IPS DF 19.7 (cell line): ENCODE data around the gene FRMD4B.
"Not testable (repeated sequence)": the region's sequence is repeated elsewhere in the genome, so short reads cannot be mapped to it uniquely, and the experiment has no call there.

ENCODE experiments used
- DNase-seq: peaks from one replicate; pipeline ENCODE4 v3.0.0-alpha.2; 2013; ENCODE audit warnings: low read depth, low spot score

FRMD4B gene

GRCh38 chr3:69244039-69244438, 141.8 kb downstream of the FRMD4B start:
- no peak for DNase-seq

GRCh38 chr3:69241769-69242168, 144.1 kb downstream of the FRMD4B start:
- no peak for DNase-seq

GRCh38 chr3:69240651-69241568, 145.0 kb downstream of the FRMD4B start:
- DNase-seq: no peak

- DNase-seq: no peak
Measured at GRCh38 chr3:69239063-69239462, 146.8 kb downstream of the FRMD4B start.

- no peak for DNase-seq
Measured at GRCh38 chr3:69236812-69237707, 148.8 kb downstream of the FRMD4B start.

- DNase-seq: no peak
Measured at GRCh38 chr3:69235882-69236281, 150.0 kb downstream of the FRMD4B start.

- not testable (repeated sequence) for DNase-seq
Measured at GRCh38 chr3:69235227-69235626, 150.7 kb downstream of the FRMD4B start.

GRCh38 chr3:69232482-69232881, 153.4 kb downstream of the FRMD4B start:
- no peak for DNase-seq

GRCh38 chr3:69231929-69232440, 153.9 kb downstream of the FRMD4B start:
- DNase-seq: no peak

- no peak for DNase-seq
Measured at GRCh38 chr3:69226071-69226470, 159.8 kb downstream of the FRMD4B start.

GRCh38 chr3:69219101-69219708, 166.7 kb downstream of the FRMD4B start:
- DNase-seq: no peak

- DNase-seq: no peak
Measured at GRCh38 chr3:69218079-69218478, 167.8 kb downstream of the FRMD4B start.

- no peak for DNase-seq
Measured at GRCh38 chr3:69216981-69217380, 168.9 kb downstream of the FRMD4B start.

GRCh38 chr3:69214241-69214640, 171.6 kb downstream of the FRMD4B start:
- DNase-seq: no peak

- DNase-seq: no peak
Measured at GRCh38 chr3:69212411-69213160, 173.3 kb downstream of the FRMD4B start.

GRCh38 chr3:69210068-69210730, 175.7 kb downstream of the FRMD4B start:
- no peak for DNase-seq

GRCh38 chr3:69209413-69209812, 176.5 kb downstream of the FRMD4B start:
- no peak for DNase-seq

GRCh38 chr3:69207031-69207430, 178.9 kb downstream of the FRMD4B start:
- no peak for DNase-seq

- DNase-seq: no peak
Measured at GRCh38 chr3:69205385-69205784, 180.5 kb downstream of the FRMD4B start.

- no peak for DNase-seq
Measured at GRCh38 chr3:69204315-69204957, 181.5 kb downstream of the FRMD4B start.
